ENCODE measurements around the gene LRRC25.

The LRRC25 gene

GRCh38 chr19:18440415-18440877, 43.0 kb upstream of the LRRC25 start:
- Histone ChIP-seq H3K79me2 (ENCODE audit: control insufficient read depth, insufficient read depth, low read length) (no peaks in the 10 kb centered on the region), H3K56ac (ENCODE audit: low read length) (no peak overlapping the region), H3K27me3 (ENCODE audit: insufficient read depth, low read length, poor library complexity) (no peaks in the 10 kb centered on the region), H2BK15ac (replicated peaks; ENCODE audit: low read depth) (no peak overlapping the region), H2BK120ac (ENCODE audit: low read depth, low read length) (no peak overlapping the region), H2BK5ac (ENCODE audit: low read length) (no peak overlapping the region), H3K79me1 (ENCODE audit: low read length) (no peaks in the 10 kb centered on the region), H3K4ac (ENCODE audit: low read depth, low read length) (no peak overlapping the region), H3K23ac (ENCODE audit: low read length) (no peak overlapping the region), H3K36me3 (ENCODE audit: control insufficient read depth, insufficient read depth, low read length) (peaks cover 4% of the 10 kb centered on the region), H3K4me2 (ENCODE audit: low read length) (no peak overlapping the region), H3K18ac (ENCODE audit: low read length) (no peak overlapping the region), H4K8ac (ENCODE audit: low read depth, low read length) (no peak overlapping the region), H3K27ac (ENCODE audit: low read depth, low read length) (no peak overlapping the region), H2AK5ac (ENCODE audit: low read length) (no peak overlapping the region), H3K9ac (ENCODE audit: low read length) (no peak overlapping the region), H3K4me1 (ENCODE audit: control insufficient read depth, low read depth, low read length) (peaks cover 10% of the 10 kb centered on the region), H3K4me3 (ENCODE audit: low read length) (no peak overlapping the region), H4K5ac (ENCODE audit: low read length) (no peak overlapping the region)
- no CpG with 5 or more reads among the region's 11 CpGs for WGBS (ENCODE audit: extremely low coverage, insufficient coverage, low lambda C conversion rate)
- peak; percentile 54 for DNase-seq

GRCh38 chr19:18439910-18440237, 42.5 kb upstream of the LRRC25 start:
- no peak overlapping the region for H3K18ac ChIP-seq (ENCODE audit: low read length)
- H2AK5ac ChIP-seq (ENCODE audit: low read length), result no peak overlapping the region
- H3K4me2 ChIP-seq (ENCODE audit: low read length), result no peak overlapping the region
- H3K36me3 ChIP-seq (ENCODE audit: control insufficient read depth, insufficient read depth, low read length), result peaks cover 4% of the 10 kb centered on the region
- no peak overlapping the region for H3K4me3 ChIP-seq (ENCODE audit: low read length)
- H3K23ac ChIP-seq (ENCODE audit: low read length), result no peak overlapping the region
- peak overlapping the region; percentile 34 for H3K56ac ChIP-seq (ENCODE audit: low read length)
- H3K79me1 ChIP-seq (ENCODE audit: low read length), result no peaks in the 10 kb centered on the region
- no peak overlapping the region for H3K9ac ChIP-seq (ENCODE audit: low read length)
- H3K27ac ChIP-seq (ENCODE audit: low read depth, low read length), result peak overlapping the region; percentile 90
- H2BK5ac ChIP-seq (ENCODE audit: low read length), result no peak overlapping the region
- no peak overlapping the region for H3K4ac ChIP-seq (ENCODE audit: low read depth, low read length)
- peaks cover 10% of the 10 kb centered on the region for H3K4me1 ChIP-seq (ENCODE audit: control insufficient read depth, low read depth, low read length)
- no CpG with 5 or more reads among the region's 9 CpGs for WGBS (ENCODE audit: extremely low coverage, insufficient coverage, low lambda C conversion rate)
- no peaks in the 10 kb centered on the region for H3K79me2 ChIP-seq (ENCODE audit: control insufficient read depth, insufficient read depth, low read length)
- no peaks in the 10 kb centered on the region for H3K27me3 ChIP-seq (ENCODE audit: insufficient read depth, low read length, poor library complexity)
- H4K8ac ChIP-seq (ENCODE audit: low read depth, low read length), result no peak overlapping the region
- no peak overlapping the region for H2BK120ac ChIP-seq (ENCODE audit: low read depth, low read length)
- H2BK15ac ChIP-seq (replicated peaks; ENCODE audit: low read depth), result no peak overlapping the region
- H4K5ac ChIP-seq (ENCODE audit: low read length), result no peak overlapping the region
- no peak for DNase-seq

- WGBS (ENCODE audit: extremely low coverage, insufficient coverage, low lambda C conversion rate), result no CpG with 5 or more reads among the region's 13 CpGs
- Histone ChIP-seq H3K4me2 (ENCODE audit: low read length) (no peak overlapping the region), H3K23ac (ENCODE audit: low read length) (no peak overlapping the region), H3K56ac (ENCODE audit: low read length) (peak overlapping the region; percentile 93), H3K4me3 (ENCODE audit: low read length) (no peak overlapping the region), H4K5ac (ENCODE audit: low read length) (no peak overlapping the region), H3K27me3 (ENCODE audit: insufficient read depth, low read length, poor library complexity) (no peaks in the 10 kb centered on the region), H2BK15ac (replicated peaks; ENCODE audit: low read depth) (no peak overlapping the region), H3K79me2 (ENCODE audit: control insufficient read depth, insufficient read depth, low read length) (no peaks in the 10 kb centered on the region), H2BK120ac (ENCODE audit: low read depth, low read length) (no peak overlapping the region), H3K18ac (ENCODE audit: low read length) (peak overlapping the region; percentile 76), H3K27ac (ENCODE audit: low read depth, low read length) (peak overlapping the region; percentile 90), H3K4me1 (ENCODE audit: control insufficient read depth, low read depth, low read length) (peaks cover 10% of the 10 kb centered on the region), H3K36me3 (ENCODE audit: control insufficient read depth, insufficient read depth, low read length) (peaks cover 4% of the 10 kb centered on the region), H3K79me1 (ENCODE audit: low read length) (no peaks in the 10 kb centered on the region), H2AK5ac (ENCODE audit: low read length) (no peak overlapping the region), H3K9ac (ENCODE audit: low read length) (peak overlapping the region; percentile 73), H3K4ac (ENCODE audit: low read depth, low read length) (no peak overlapping the region), H2BK5ac (ENCODE audit: low read length) (peak overlapping the region; percentile 41), H4K8ac (ENCODE audit: low read depth, low read length) (peak overlapping the region; percentile 7)
- no peak for DNase-seq
Measured at GRCh38 chr19:18439025-18439909, 41.8 kb upstream of the LRRC25 start.

DNA sequence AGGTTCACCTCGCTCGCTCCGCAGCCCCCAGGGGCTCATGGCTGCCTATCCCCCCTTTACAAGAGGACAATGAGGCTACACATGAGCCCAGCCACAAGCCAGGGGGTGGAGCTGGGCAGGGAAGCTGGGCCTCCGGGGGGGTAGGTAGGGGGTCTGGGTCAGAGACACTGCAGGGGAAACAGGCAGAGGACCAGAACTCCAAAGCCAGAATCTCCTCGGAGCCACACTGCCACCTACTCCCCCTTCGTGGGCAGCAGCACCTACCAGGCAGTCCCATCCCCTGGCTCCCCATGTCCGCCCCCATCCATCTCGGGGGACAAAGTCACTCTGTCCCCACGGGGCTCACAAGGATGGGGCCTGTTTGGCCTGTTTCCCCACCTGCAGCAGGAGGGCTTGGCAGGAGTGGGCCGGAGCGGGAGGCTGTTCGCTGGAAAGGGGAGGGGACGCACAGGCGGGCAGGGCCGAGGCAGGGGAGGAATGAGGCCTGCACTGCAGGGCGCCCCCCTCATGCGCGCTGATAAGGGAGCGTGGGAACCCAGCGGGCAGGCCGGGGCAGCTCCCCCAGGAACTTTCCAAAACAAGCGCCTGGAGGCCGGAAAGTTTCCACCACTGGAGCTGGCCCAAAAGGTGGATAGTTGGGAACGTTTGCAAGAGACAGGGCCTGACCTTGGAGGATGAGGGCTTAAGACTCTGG, 41.1 kb upstream of the LRRC25 start:
- Histone ChIP-seq H2BK15ac (replicated peaks; ENCODE audit: low read depth) (no peak overlapping the region), H3K4ac (ENCODE audit: low read depth, low read length) (peak overlapping the region; percentile 26), H3K4me1 (ENCODE audit: control insufficient read depth, low read depth, low read length) (peaks cover 10% of the 10 kb centered on the region), H3K9ac (ENCODE audit: low read length) (peak overlapping the region; percentile 73), H2BK5ac (ENCODE audit: low read length) (peak overlapping the region; percentile 58), H3K4me3 (ENCODE audit: low read length) (no peak overlapping the region), H4K5ac (ENCODE audit: low read length) (no peak overlapping the region), H3K23ac (ENCODE audit: low read length) (no peak overlapping the region), H3K79me1 (ENCODE audit: low read length) (no peaks in the 10 kb centered on the region), H3K18ac (ENCODE audit: low read length) (peak overlapping the region; percentile 76), H3K27me3 (ENCODE audit: insufficient read depth, low read length, poor library complexity) (no peaks in the 10 kb centered on the region), H3K36me3 (ENCODE audit: control insufficient read depth, insufficient read depth, low read length) (peaks cover 4% of the 10 kb centered on the region), H3K27ac (ENCODE audit: low read depth, low read length) (peak overlapping the region; percentile 90), H3K79me2 (ENCODE audit: control insufficient read depth, insufficient read depth, low read length) (no peaks in the 10 kb centered on the region), H4K8ac (ENCODE audit: low read depth, low read length) (peak overlapping the region; percentile 29), H3K4me2 (ENCODE audit: low read length) (peak overlapping the region; percentile 58), H3K56ac (ENCODE audit: low read length) (peak overlapping the region; percentile 93), H2AK5ac (ENCODE audit: low read length) (no peak overlapping the region), H2BK120ac (ENCODE audit: low read depth, low read length) (no peak overlapping the region)
- DNase-seq, result peak; percentile 85
- no CpG with 5 or more reads among the region's 24 CpGs for WGBS (ENCODE audit: extremely low coverage, insufficient coverage, low lambda C conversion rate)

DNA sequence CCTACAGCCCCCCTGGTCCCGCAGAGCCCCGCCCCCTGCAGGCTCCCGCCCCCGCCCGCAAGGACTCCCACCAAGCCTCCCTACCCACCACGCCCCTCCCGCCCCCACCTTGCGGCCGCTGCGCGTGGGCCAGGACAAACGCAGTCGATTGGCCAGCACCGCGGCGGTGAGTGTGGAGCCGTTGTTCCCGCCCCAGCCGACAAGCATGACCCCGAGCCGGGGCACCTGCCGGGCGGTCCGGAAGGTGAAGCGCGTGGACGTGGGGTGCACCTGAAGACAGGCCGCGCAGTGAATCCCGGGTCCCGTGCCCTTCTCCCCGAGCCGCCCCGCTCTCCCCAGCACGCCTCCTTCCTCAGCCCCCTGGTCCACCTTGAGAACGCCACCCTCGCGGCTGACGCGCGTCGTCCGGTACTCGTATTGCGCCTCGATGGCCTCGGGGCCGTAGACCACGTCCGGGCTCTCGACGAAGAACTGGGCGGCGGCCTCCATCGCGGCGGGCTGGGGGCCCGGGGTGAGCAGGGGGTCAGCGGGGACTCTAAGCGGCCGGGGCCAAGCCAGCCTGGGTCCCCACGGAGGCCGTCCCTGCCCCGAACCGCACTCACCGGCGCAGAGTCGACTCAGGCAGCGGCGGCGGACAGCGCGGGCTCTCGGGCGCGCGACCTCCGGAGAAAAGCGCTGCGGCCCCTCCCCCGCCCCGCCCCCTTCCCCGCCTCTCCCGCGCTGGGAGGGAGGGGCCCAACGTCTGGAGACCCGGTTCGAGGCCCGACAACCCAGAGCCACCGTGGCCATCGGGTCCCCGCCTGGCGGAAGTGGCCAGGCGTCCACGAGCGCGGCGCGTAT, 40.3 kb upstream of the LRRC25 start, which contains the start of gene ISYNA1:
TSS of gene ISYNA1 (minus strand) at position 643 of the 840 bp plus-strand sequence. CDS start at position 489, 154 bp downstream.
- peak; percentile 75 for DNase-seq
- peak within 1 kb of the TSS; percentile 29 for H4K8ac ChIP-seq (ENCODE audit: low read depth, low read length)
- no CpG with 5 or more reads among the region's 99 CpGs for WGBS (ENCODE audit: extremely low coverage, insufficient coverage, low lambda C conversion rate)

More for the DNA sequence above, 40.3 kb upstream of the LRRC25 start, which contains the start of gene ISYNA1:
- Histone ChIP-seq H3K27me3 (ENCODE audit: insufficient read depth, low read length, poor library complexity) (no peaks in the 10 kb centered on the region), H3K9ac (ENCODE audit: low read length) (peak within 1 kb of the TSS; percentile 79), H3K4me2 (ENCODE audit: low read length) (peak within 1 kb of the TSS; percentile 77), H3K18ac (ENCODE audit: low read length) (peak within 1 kb of the TSS; percentile 76), H3K27ac (ENCODE audit: low read depth, low read length) (peak within 1 kb of the TSS; percentile 90), H3K4me3 (ENCODE audit: low read length) (peak within 1 kb of the TSS; percentile 62), H2AK5ac (ENCODE audit: low read length) (no peak within 1 kb of the TSS), H2BK5ac (ENCODE audit: low read length) (peak within 1 kb of the TSS; percentile 58), H3K79me2 (ENCODE audit: control insufficient read depth, insufficient read depth, low read length) (no peaks in the 10 kb centered on the region), H3K56ac (ENCODE audit: low read length) (peak within 1 kb of the TSS; percentile 93), H4K5ac (ENCODE audit: low read length) (no peak within 1 kb of the TSS), H3K4ac (ENCODE audit: low read depth, low read length) (peak within 1 kb of the TSS; percentile 26), H3K79me1 (ENCODE audit: low read length) (no peaks in the 10 kb centered on the region), H2BK15ac (replicated peaks; ENCODE audit: low read depth) (no peak within 1 kb of the TSS), H3K23ac (ENCODE audit: low read length) (no peak within 1 kb of the TSS), H2BK120ac (ENCODE audit: low read depth, low read length) (no peak within 1 kb of the TSS), H3K4me1 (ENCODE audit: control insufficient read depth, low read depth, low read length) (peaks cover 10% of the 10 kb centered on the region), H3K36me3 (ENCODE audit: control insufficient read depth, insufficient read depth, low read length) (peaks cover 4% of the 10 kb centered on the region)
